GM19099 (cell line): ENCODE measurements around the gene UNC5A.

Source experiments
- POLR2A ChIP-seq: IDR thresholded peaks from 3 replicates; pipeline ENCODE4 v1.6.1; 2011; ENCODE audit warnings: low read depth; ENCODE audit not compliant: insufficient read length; ENCODE audit errors: extremely low read depth

Gene UNC5A

DNA sequence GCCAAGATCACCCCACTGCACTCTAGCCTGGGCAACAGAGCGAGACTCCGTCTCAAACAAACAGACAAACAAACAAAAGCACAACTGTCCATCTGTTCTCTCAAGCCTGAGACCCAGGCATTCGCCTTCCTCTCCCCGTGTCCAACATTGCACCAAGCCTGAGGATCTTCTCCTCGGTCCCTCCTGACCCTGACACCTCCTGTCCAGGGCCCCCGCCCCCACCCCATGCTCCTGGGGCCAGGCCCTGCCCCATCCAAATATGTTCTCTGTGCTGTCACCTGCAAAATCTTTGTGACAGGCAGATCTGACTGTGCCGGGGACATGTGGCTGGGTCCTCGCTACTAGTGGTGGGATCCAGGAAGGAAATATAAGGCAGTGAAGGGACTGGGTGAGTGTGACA lies 33.4 kb upstream of the UNC5A start:
- no peak for TF ChIP-seq POLR2A

DNA sequence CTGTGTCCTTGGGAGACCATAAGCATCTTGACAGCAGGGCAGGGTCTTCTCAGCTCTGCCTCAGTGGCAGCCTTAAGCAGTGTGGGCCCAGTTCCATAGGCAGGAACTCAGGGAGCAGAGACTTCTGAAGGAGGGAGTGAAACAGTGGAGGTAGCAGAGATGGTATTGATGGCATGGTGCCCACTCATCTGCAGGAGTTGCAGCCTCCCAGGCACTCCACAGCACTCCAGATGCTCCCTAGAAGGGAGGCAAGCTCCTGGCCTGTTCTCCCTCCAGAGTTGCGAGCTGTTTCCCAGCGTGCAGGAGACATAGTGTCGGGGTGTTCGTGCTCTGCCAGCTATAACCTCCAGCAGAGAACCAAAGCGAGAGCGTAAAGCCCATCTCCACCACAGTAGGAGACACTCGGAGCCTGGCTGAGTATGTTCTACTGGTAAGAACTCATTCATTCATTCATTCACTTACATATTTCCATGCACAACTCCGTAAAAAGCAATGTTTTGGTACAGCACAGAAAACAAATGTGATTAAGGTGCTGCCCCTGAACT lies 31.4 kb upstream of the UNC5A start:
- no peak for TF ChIP-seq POLR2A

DNA sequence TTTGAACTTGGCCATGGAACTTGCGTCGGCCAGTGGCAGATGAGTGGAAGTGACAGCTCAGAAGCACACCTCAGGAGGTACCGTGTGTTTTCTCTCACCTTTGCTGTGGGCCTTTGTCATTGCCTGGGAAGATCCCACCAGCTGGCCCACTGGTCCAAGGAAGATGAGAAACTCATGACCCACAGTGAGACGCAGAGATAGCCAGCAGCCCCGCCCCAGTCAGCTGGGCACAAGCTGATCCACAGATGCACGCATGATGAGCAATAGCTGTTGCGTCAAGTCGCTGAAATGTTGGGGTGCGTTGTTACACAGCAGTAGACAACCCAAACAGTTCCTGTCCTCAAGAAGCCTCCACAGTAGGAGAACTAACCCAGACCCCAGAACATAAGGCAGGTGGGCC lies 30.8 kb upstream of the UNC5A start:
- TF ChIP-seq POLR2A: no peak

GRCh38 chr5:176780176-176781053 lies 29.9 kb upstream of the UNC5A start:
- no peak for TF ChIP-seq POLR2A

GRCh38 chr5:176781054-176781375 lies 29.3 kb upstream of the UNC5A start:
- TF ChIP-seq POLR2A: no peak

DNA sequence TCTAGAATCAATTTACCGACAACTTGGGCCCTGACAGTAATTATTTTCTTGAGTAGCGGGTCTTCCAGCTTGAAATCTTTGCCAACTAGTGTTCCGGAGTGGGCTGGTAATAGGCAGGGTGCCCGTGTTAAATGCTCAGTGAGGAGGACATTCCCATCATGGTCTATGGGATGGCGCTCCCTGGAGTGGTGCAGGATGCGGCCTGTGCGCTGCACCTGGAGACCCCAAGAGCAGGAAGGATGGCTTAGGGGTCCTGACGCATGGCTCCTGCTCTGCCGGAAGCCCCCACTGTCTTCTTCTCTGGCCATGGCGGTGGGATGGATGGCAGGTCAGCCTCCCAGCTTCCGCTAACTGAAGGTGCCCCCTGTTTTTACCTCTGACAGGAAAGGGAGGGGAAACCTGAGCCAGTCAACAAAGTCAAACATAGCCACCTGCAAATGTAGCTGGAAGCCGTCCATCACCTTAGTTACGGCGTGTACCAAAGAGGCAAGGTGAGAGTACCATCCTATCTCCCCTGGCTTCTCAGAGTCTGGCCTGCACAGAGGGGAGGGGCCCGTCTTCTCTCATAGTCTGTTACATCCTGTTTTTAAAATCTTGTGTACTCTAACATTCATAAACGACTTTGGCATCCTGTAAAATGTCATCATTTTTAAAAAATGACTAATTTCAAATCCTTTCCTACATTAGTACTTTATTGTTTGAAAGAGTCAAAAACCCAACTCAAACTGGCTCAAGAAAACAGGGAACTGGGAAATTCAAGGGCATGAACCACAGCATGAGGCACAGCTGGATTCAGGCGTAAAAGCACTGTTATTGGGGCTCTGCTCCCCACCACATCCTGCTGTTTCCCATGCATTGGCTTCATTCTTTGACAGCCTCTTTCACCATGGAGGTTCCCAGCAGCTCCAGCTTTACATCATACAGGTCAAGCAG lies 28.5 kb upstream of the UNC5A start:
- no peak for TF ChIP-seq POLR2A

- no peak for TF ChIP-seq POLR2A
Measured at GRCh38 chr5:176784218-176785165, 25.9 kb upstream of the UNC5A start.

- no peak for TF ChIP-seq POLR2A
Measured at GRCh38 chr5:176785184-176786145, 24.9 kb upstream of the UNC5A start.

GRCh38 chr5:176787676-176788075 lies 22.7 kb upstream of the UNC5A start:
- TF ChIP-seq POLR2A: no peak

DNA sequence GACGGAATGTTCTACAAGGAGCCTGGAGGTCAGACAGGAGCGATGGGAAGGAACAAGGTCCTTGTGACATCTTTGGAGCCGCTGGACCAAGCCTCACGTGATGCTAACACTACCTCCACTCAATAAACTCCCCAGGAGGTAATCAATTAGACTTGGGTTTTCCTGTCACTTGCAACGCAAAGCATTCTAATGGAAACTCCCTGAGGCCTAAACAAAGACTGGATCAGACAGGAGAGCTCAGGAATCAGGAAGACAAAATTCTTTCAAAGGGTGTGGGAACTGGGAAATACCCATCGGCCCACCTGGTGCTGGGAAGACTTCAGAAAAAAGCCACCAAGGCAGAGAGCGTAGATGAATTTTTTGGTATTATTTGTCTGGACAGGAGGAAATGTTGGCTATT lies 22.3 kb upstream of the UNC5A start:
- TF ChIP-seq POLR2A: no peak

DNA sequence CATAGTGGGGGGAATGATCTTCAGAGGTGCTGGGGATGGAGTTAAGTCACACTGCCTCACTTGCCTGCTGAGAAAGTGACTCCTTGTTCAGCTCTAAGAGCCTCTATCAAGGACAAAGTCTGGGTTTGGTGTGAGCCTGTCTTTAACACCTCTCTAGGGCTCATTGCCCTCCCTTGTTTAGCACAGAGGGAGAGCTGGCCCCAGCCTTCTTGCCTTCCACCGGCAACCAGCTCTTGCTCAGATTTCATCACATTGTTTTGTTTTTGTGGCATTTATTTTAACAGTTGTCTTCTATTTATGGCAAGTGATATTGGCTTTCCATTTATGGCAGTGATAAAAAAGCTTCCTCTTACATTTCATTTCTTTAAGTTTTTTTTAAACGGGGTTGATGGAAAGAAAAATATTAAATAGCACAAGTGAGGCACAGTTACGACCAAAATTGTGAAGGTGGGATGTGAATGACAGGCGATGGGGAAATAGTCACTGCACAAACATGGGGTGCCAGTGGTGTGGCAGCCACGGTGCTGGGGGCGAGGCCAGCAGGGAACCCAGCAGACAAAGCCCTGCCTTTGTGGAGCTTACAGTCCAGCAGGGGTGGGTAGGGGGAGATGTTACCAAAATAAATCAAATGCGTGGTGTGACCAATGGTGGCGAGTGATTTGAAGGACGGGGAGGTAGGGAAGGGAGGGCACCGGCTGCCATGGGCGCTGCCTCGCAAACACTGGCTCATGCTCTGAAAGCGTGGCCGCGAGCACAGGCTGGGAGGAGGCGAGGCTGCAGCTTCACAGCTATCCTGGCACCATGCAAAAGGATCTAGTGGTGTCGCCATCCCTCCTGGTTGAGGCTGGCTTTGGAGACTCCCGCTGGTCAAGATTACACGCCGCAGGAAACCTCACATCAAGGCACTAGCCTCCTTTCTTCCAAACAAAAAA lies 21.2 kb upstream of the UNC5A start:
- TF ChIP-seq POLR2A: no peak

- no peak for TF ChIP-seq POLR2A
Measured at GRCh38 chr5:176789873-176790615, 20.3 kb upstream of the UNC5A start.
